Right lobe of liver (tissue), 6 donors: ENCODE results near the gene POLE2. TPM values are rescaled to one million over a fixed set of nuclear protein-coding genes. Genes with fewer than 3 reads are reported as not detected.
A peak's percentile ranks its signal among the peaks of the same experiment; 100 is the strongest.
"Not testable (repeated sequence)": the region's sequence is repeated elsewhere in the genome, so short reads cannot be mapped to it uniquely, and the experiment has no call there.

Source experiments
- ATAC-seq, 4 donors: fragments of 200-7000 bp; cut with Tn5 transposase; one replicate each; pipeline ENCODE4 v1.9.1; 2020; ENCODE audit warnings: mild to moderate bottlenecking in 4 of 4, moderate library complexity in 4 of 4
- DNase-seq, 3 donors: peaks; one replicate each; pipeline ENCODE4 v3.0.0-alpha.2; 2020
- H3K27ac ChIP-seq, 3 donors: fragments of 200-600 bp; one replicate each; pipeline ENCODE4 v1.8.0; 2022
- H3K27me3 ChIP-seq, 2 donors: fragments of 200-600 bp; one replicate each; pipeline ENCODE4 v1.8.0; 2022
- H3K36me3 ChIP-seq, 4 donors: fragments of 200-600 bp; sonication (generic) in 1 of 4; one replicate each; pipeline versions ENCODE4 v1.5.1 to v1.8.0; 2017 to 2022; ENCODE audit warnings: control low read depth in 1 of 4
- H3K4me1 ChIP-seq, 4 donors: fragments of 200-600 bp; sonication (generic) in 1 of 4; one replicate each; pipeline versions ENCODE4 v1.5.1 to v1.8.0; 2017 to 2022; ENCODE audit warnings: control low read depth in 1 of 4
- H3K4me3 ChIP-seq, 3 donors: fragments of 200-600 bp; one replicate each; pipeline ENCODE4 v1.8.0; 2022
- H3K9me3 ChIP-seq, 4 donors: fragments of 200-600 bp; sonication (generic) in 1 of 4; one replicate each; pipeline versions ENCODE4 v1.5.1 to v1.8.0; 2017 to 2022; ENCODE audit warnings: control low read depth in 1 of 4
- POLR2A ChIP-seq: fragments of 450-650 bp; IDR thresholded peaks from one replicate; pipeline ENCODE4 v1.6.1; 2017; ENCODE audit warnings: antibody characterized with exemption, mild to moderate bottlenecking
- WGBS: methylation state at CpG from one replicate; pipeline ENCODE4 v1.1.6; 2018; ENCODE audit warnings: low coverage, low lambda C conversion rate; ENCODE audit not compliant: insufficient coverage; ENCODE audit errors: missing lambda C conversion rate; 5-methylcytosine and 5-hydroxymethylcytosine counted together
- intact Hi-C, 2 donors: fragments of 100-400 bp; cut with DNase I; formaldehyde crosslinking; loops; one replicate each; pipeline versions ENCODE4 v1.11.2 to v1.14.1; 2022
- total RNA-seq, 6 experiments: library from RNA; depleted of rRNA in 2 of 6; stranded (reverse); fragments of >200 nt in 2 of 6; fragmentation: NEBNext Ultra II Directional in 3 of 6; extraction: Animal tissue kit (Norgen Biotek cat#: 25700) in 3 of 6; gene quantifications; one replicate each; pipeline versions ENCODE4 v1.1.0 to v1.2.4, GENCODE V29; 2016 to 2023
- TF ChIP-seq, protein P1 (sequence below), 4 donors: fragments of 200-600 bp in 3 of 4; fragments of 450-650 bp in 1 of 4; IDR thresholded peaks; one replicate each; pipeline versions ENCODE4 v1.5.1 to v1.8.0; 2016 to 2022; ENCODE audit warnings: antibody characterized with exemption in 4 of 4, mild to moderate bottlenecking in 2 of 4
- donor health status: DM: no; HTN: yes; CAD: no.
- donor health status: DM: no; HTN: no; CAD: no.
- donor health status: DM: no; HTN: no; CAD: no.
- donor health status: DM: no; HTN: yes; CAD: no.
- donor health status: DM: no; HTN: yes; CAD: no.

The POLE2 gene
- total RNA-seq, 6 experiments from 2014 or later, result 0.73 to 9.0 (median 4.2) TPM

DNA sequence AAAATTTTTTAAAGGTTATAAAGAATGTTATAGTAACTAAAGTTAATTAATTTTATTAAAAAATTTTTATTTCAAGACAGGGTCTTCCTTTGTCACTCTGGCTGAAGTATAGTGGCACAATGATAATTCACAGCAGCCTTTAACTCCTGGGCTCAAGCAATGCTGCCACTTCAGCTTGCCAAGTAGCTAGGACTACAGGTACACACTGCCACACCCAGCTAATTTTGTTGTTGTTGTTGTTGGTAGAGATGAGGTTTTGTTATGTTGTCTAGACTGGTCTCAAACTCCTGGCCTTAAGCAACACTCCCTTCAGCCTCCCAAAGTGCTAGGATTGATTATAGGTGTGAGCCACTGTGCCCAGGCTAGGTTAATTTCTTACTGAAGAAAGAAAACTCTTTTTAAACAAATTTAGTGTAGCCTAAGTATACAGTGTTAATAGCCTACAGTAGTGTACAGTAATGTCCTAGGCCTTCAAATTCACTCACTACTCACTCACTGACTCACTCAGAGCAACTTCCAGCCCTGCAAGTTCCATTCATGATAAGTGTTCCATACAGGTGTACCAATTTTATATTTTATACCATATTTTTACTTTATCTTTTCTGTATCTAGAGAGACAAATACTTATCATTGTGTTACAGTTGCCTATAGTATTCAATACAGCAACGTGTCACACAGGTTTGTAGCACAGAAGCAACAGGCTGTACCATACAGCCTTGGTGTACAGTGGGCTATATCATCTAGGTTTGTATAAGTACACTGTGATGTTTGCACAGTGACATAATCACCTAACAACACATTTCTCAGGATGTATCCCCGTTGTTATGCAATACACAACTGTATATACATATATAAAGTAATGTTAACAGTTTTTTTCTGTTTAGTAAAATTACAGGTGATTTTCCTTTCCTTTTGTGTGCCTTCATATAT lies 28.2 kb downstream of the POLE2 start:
- no peak for DNase-seq

DNA sequence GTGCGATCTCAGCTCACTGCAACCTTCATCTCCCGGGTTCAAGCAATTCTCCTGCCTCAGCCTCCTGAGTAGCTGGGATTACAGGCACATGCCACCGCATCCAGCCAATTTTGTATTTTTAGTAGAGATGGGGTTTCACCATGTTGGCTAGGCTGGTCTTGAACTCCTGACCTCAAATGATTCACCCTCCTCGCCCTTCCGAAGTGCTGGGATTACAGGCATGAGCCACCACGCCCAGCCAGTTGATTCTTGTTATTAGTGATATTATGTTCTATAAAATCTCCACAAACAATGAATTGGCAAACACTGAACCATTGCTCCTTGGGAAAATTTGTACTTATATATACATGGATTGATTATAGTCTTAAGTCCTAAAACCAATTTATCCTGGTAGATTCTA lies 30.5 kb downstream of the POLE2 start:
- H3K36me3 ChIP-seq, H3K27ac ChIP-seq, ATAC-seq, DNase-seq, H3K27me3 ChIP-seq, intact Hi-C loops, H3K4me1 ChIP-seq, H3K9me3 ChIP-seq, H3K4me3 ChIP-seq: not testable (repeated sequence)
- 95% methylated on average over 4 of the region's 6 CpGs for WGBS

More for the DNA sequence above, 28.2 kb downstream of the POLE2 start:
- Histone ChIP-seq H3K27me3 (no peaks in the 10 kb centered on the region), H3K4me3 (no peak overlapping the region), H3K9me3 (no peaks in the 10 kb centered on the region), H3K36me3 (no peaks in the 10 kb centered on the region), H3K4me1 (no peaks in the 10 kb centered on the region), H3K27ac (no peak overlapping the region)
- intact Hi-C loops, result no loop called here
- no peak for ATAC-seq
- TF ChIP-seq, protein P1, sequence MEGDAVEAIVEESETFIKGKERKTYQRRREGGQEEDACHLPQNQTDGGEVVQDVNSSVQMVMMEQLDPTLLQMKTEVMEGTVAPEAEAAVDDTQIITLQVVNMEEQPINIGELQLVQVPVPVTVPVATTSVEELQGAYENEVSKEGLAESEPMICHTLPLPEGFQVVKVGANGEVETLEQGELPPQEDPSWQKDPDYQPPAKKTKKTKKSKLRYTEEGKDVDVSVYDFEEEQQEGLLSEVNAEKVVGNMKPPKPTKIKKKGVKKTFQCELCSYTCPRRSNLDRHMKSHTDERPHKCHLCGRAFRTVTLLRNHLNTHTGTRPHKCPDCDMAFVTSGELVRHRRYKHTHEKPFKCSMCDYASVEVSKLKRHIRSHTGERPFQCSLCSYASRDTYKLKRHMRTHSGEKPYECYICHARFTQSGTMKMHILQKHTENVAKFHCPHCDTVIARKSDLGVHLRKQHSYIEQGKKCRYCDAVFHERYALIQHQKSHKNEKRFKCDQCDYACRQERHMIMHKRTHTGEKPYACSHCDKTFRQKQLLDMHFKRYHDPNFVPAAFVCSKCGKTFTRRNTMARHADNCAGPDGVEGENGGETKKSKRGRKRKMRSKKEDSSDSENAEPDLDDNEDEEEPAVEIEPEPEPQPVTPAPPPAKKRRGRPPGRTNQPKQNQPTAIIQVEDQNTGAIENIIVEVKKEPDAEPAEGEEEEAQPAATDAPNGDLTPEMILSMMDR (IDR thresholded peaks at IDR 0.05), result no peak
- no peak for TF ChIP-seq POLR2A
- WGBS, result 85% methylated on average over 2 of the region's 2 CpGs

DNA sequence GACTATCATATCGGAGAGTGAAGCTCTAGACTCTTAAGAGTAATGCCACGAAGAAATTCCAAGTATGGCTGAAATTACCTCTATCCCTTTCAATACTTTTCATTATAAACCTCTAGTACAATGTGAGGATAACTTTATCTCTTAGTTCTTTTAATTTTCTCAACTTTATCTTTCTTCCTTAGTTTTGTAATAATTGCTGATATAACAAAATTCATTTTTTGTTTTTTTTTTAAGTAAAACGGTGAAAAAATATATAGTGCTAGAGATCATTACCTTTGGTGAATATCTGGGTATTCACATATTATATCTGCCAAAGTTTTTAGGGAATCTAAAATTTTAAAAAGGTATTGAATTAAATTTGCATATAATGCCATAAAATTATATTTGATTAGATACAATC lies 33.5 kb downstream of the POLE2 start:
- Histone ChIP-seq H3K4me1 (no peaks in the 10 kb centered on the region), H3K36me3 (peaks cover 0 to 3% (median 0%) of the 10 kb centered on the region in 4 donors), H3K27ac (no peak overlapping the region), H3K4me3 (no peak overlapping the region), H3K9me3 (no peaks in the 10 kb centered on the region), H3K27me3 (no peaks in the 10 kb centered on the region)
- TF ChIP-seq POLR2A, result no peak
- TF ChIP-seq, protein P1 (IDR thresholded peaks at IDR 0.05), result no peak
- DNase-seq, result no peak
- ATAC-seq, result no peak
- intact Hi-C loops, result no loop called here
- 82% methylated on average over 3 of the region's 3 CpGs for WGBS

DNA sequence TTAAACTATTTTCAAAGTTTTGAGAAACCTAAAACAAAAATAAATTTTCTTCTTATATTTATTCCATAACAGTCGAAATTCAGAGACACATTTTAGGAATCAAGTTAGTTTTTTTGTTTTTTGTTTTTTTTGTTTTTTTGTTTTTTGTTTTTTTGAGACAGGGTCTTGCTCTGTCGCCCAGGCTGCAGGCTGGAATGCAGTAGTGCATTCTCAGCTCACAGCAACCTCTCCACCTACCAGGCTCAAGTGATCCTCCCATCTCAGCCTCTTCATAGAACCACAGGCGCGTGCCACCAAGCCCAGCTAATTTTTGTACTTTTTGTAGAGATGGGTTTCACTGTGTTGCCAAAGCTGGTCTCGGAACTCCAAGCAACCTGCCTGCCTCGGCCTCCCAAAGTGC lies 34.5 kb downstream of the POLE2 start:
- no peak for DNase-seq
- no peaks in the 10 kb centered on the region for H3K4me1 ChIP-seq
- WGBS, result 96% methylated on average over 5 of the region's 6 CpGs
- no peak overlapping the region for H3K27ac ChIP-seq
- no peak for TF ChIP-seq POLR2A
- TF ChIP-seq, protein P1 (IDR thresholded peaks at IDR 0.05), result no peak
- H3K36me3 ChIP-seq, result peaks cover 0 to 3% (median 0%) of the 10 kb centered on the region in 4 donors
- no peak overlapping the region for H3K4me3 ChIP-seq
- no peaks in the 10 kb centered on the region for H3K9me3 ChIP-seq
- intact Hi-C loops, result no loop called here
- no peaks in the 10 kb centered on the region for H3K27me3 ChIP-seq
- ATAC-seq, result no peak

DNA sequence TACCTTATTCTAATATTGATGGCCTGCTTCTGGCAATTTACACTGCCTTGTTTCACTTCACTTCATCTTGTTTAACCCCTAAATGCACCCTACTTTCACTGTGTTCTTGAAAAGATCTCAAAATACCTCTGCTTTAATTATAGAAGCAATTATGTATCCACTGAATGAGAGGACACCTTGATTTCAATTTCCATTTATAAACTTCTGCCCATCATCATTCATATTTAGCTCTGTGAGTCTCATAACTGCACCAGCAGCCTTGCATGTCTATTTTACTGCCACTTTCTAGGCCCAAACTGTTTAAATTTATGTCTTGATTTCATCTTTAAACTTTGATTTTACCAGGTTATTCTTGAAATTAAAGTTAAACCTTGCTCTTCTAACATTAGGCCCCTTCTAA lies 45.9 kb downstream of the POLE2 start:
- no peaks in the 10 kb centered on the region for H3K27me3 ChIP-seq
- DNase-seq, result no peak
- H3K36me3 ChIP-seq, result peaks cover 0 to 6% (median 2%) of the 10 kb centered on the region in 4 donors
- peak overlapping the region in 2 of 3 donors; percentile 6 to 14 for H3K4me3 ChIP-seq
- intact Hi-C loops, result loop anchor here in 1 of 2 donors (10.0 kb wide), 1 partner anchor 123 kb away; the partner anchor contains the start of gene KLHDC2
- peaks cover 0 to 43% (median 16%) of the 10 kb centered on the region in 4 donors for H3K4me1 ChIP-seq
- peak overlapping the region in 2 of 3 donors; percentile 62 to 78 for H3K27ac ChIP-seq
- TF ChIP-seq, protein P1 (IDR thresholded peaks at IDR 0.05), result no peak
- no peak for TF ChIP-seq POLR2A
- no peak for ATAC-seq
- H3K9me3 ChIP-seq, result no peaks in the 10 kb centered on the region
